K562 (cell line): Measurements from ENCODE around the gene TBX6. TPM values are rescaled to one million over a fixed set of nuclear protein-coding genes. Genes with fewer than 3 reads are reported as not detected.

Experiments used
- CHD1 ChIP-seq: fragments of 200-600 bp; sonication (generic); IDR thresholded peaks from one replicate; pipeline ENCODE4 v1.6.1; 2012; ENCODE audit warnings: mild to moderate bottlenecking, moderate library complexity, low read length, inconsistent platforms
- CSDE1 ChIP-seq, 2 experiments: fragments of 450-650 bp; IDR thresholded peaks; 2 replicates each; pipeline ENCODE4 v1.6.1; 2016; ENCODE audit warnings: mild to moderate bottlenecking in 1 of 2
- E2F4 ChIP-seq: sonication (generic); formaldehyde crosslinking; IDR thresholded peaks from 2 replicates; pipeline ENCODE4 v1.8.0; 2022; ENCODE audit warnings: mild to moderate bottlenecking, low read depth, missing genetic modification reagents
- ELK3 ChIP-seq: fragments of 450-650 bp; formaldehyde crosslinking; IDR thresholded peaks from 2 replicates; pipeline ENCODE4 v1.4.0; 2020; ENCODE audit warnings: mild to moderate bottlenecking
- FOSL1 ChIP-seq: fragments of 200-800 bp; sonication (Bioruptor generic); conservative IDR thresholded peaks from 2 replicates; pipeline ENCODE4 v1.6.1; 2016; ENCODE audit warnings: missing genetic modification characterization, missing compliant biosample characterization
- FUS ChIP-seq: fragments of 200-400 bp; formaldehyde crosslinking; optimal IDR thresholded peaks from 2 replicates; pipeline ENCODE3; 2017; ENCODE audit warnings: low read depth, low read length
- HDAC3 ChIP-seq: fragments of 450-650 bp; IDR thresholded peaks from 2 replicates; pipeline ENCODE4 v1.6.1; 2018; ENCODE audit warnings: borderline replicate concordance, mild to moderate bottlenecking, moderate library complexity; ENCODE audit not compliant: partially characterized antibody
- HEY1 ChIP-seq: fragments of 250-450 bp; sonication (Bioruptor Pico); IDR thresholded peaks from 2 replicates; pipeline ENCODE4 v1.5.0; 2020; ENCODE audit warnings: mild to moderate bottlenecking, moderate library complexity, borderline replicate concordance
- HMG20A ChIP-seq: fragments of 450-650 bp; formaldehyde crosslinking; conservative IDR thresholded peaks from 2 replicates; pipeline ENCODE4 v1.4.0; 2020; ENCODE audit warnings: mild to moderate bottlenecking, mixed read lengths
- LARP7 ChIP-seq: fragments of 450-650 bp; IDR thresholded peaks from 2 replicates; pipeline ENCODE4 v1.6.1; 2016
- MIER1 ChIP-seq: fragments of 450-650 bp; IDR thresholded peaks from 2 replicates; pipeline ENCODE4 v1.6.1; 2016; ENCODE audit warnings: antibody characterized with exemption, mild to moderate bottlenecking, low read depth
- NCOA6 ChIP-seq: fragments of 450-650 bp; IDR thresholded peaks from 2 replicates; pipeline ENCODE4 v1.6.1; 2017; ENCODE audit warnings: mild to moderate bottlenecking
- NFYB ChIP-seq: IDR thresholded peaks from 2 replicates; pipeline ENCODE4 v1.6.1; 2011; ENCODE audit warnings: mild to moderate bottlenecking, moderate library complexity; ENCODE audit not compliant: insufficient read length; ENCODE audit errors: extremely low read depth
- PKNOX1 ChIP-seq: fragments of 450-650 bp; IDR thresholded peaks from 2 replicates; pipeline ENCODE4 v1.6.1; 2016
- POLR3G ChIP-seq: IDR thresholded peaks from 2 replicates; pipeline ENCODE4 v1.6.1; 2011; ENCODE audit not compliant: insufficient read length, insufficient replicate concordance; ENCODE audit errors: extremely low read depth
- RNF2 ChIP-seq: sonication (generic); IDR thresholded peaks from 2 replicates; pipeline ENCODE4 v1.6.1; 2016
- SNAPC5 ChIP-seq: fragments of 250-450 bp; sonication (Bioruptor Pico); IDR thresholded peaks from 2 replicates; pipeline ENCODE4 v1.8.0; 2021; ENCODE audit warnings: moderate library complexity, mild to moderate bottlenecking, inconsistent platforms
- TAF15 ChIP-seq: fragments of 200-400 bp; formaldehyde crosslinking; IDR thresholded peaks from 2 replicates; pipeline ENCODE4 v1.6.1; 2017; ENCODE audit warnings: mild to moderate bottlenecking, low read depth, low read length, moderate library complexity
- ZBTB1 ChIP-seq: sonication (generic); formaldehyde crosslinking; IDR thresholded peaks from 2 replicates; pipeline ENCODE4 v1.8.1; 2023; ENCODE audit warnings: missing genetic modification reagents, low read depth, mild to moderate bottlenecking, borderline replicate concordance
- ZBTB49 ChIP-seq: sonication (generic); formaldehyde crosslinking; IDR thresholded peaks from 2 replicates; pipeline ENCODE4 v1.8.0; 2022; ENCODE audit warnings: missing genetic modification reagents, mild to moderate bottlenecking, borderline replicate concordance
- ZC3H4 ChIP-seq: sonication (generic); formaldehyde crosslinking; IDR thresholded peaks from 2 replicates; pipeline ENCODE4 v1.9.0; 2021; ENCODE audit warnings: missing genetic modification reagents, borderline replicate concordance
- ZNF24 ChIP-seq: fragments of 450-650 bp; IDR thresholded peaks from 2 replicates; pipeline ENCODE4 v1.6.1; 2016
- ZNF384 ChIP-seq: IDR thresholded peaks from 2 replicates; pipeline ENCODE4 v1.6.1; 2012; ENCODE audit warnings: low read depth, low read length, improper control_type of control experiment
- ZNF589 ChIP-seq: fragments of 200-800 bp; sonication (Bioruptor generic); IDR thresholded peaks from 2 replicates; pipeline ENCODE4 v1.6.1; 2016; ENCODE audit warnings: low read depth, missing genetic modification characterization, missing compliant biosample characterization
- ZNF75A ChIP-seq: fragments of 450-650 bp; formaldehyde crosslinking; IDR thresholded peaks from 2 replicates; pipeline ENCODE4 v1.4.0; 2020; ENCODE audit warnings: mild to moderate bottlenecking
- polyA plus RNA-seq, 8 experiments: library from polyadenylated mRNA; depleted of rRNA in 4 of 8; stranded (reverse) in 5 of 8; unstranded in 3 of 8; fragments of >200 nt; fragmentation: Nextera tagmentation in 2 of 8; fragmentation: Illumina TruSeq in 1 of 8; extraction: Ambion mirVana in 2 of 8; extraction: Trizol in 1 of 8; gene quantifications; 2 replicates each; pipeline versions ENCODE4 v1.2.1 to v1.2.3, GENCODE V29; 2011 to 2014; ENCODE audit warnings: inconsistent platforms in 1 of 8, missing spikeins in 1 of 8
- total RNA-seq, 7 experiments: library from RNA; depleted of rRNA in 6 of 7; stranded (reverse); fragments of >200 nt in 6 of 7; fragmentation: Illumina TruSeq in 2 of 7; extraction: Trizol in 2 of 7; gene quantifications; 2 replicates each; pipeline versions ENCODE4 v1.2.1 to v1.2.3, GENCODE V29; 2011 to 2021; ENCODE audit warnings: low replicate concordance in 1 of 7

Gene TBX6
- total and polyA plus RNA-seq, 9 of the 15 experiments (the other 6 are each of a cell fraction or from before 2014, with no cell fraction given), result 0.07 to 0.58 (median 0.11) TPM; not detected in 2

- TF ChIP-seq HDAC3 (peak; percentile 46), HMG20A (CRISPR knock-in tag) (0 out of 2 replicates have a peak, but pooled peaks have one; percentile 51), FUS (no peak), RNF2 (peak; percentile 43; the same call in 1 of the 2 replicates), ZBTB49 (no peak), POLR3G (no peak), LARP7 (peak; percentile 47; the same call in 1 of the 2 replicates), ZBTB1 (CRISPR knock-in tag) (no peak), HEY1 (CRISPR knock-in tag) (peak; percentile 89), ZNF75A (peak; percentile 80), NFYB (no peak), ELK3 (CRISPR knock-in tag) (no peak), FOSL1 (tag) (no peak), E2F4 (CRISPR knock-in tag) (peak; percentile 79; the same call in 1 of the 2 replicates), PKNOX1 (peak; percentile 28; the same call in 1 of the 2 replicates), ZNF589 (CRISPR knock-in tag) (peak; percentile 95), TAF15 (no peak), CHD1 (no peak), ZNF384 (no peak; the same call in 1 of the 2 replicates), MIER1 (peak; percentile 63; the same call in 1 of the 2 replicates), NCOA6 (no peak), ZC3H4 (CRISPR knock-in tag) (peak; percentile 73; the same call in 1 of the 2 replicates), SNAPC5 (CRISPR knock-in tag) (no peak), CSDE1 (IDR thresholded peaks at IDR 0.05) (no peak), ZNF24 (peak; percentile 70)
These were observed 768 bp upstream of the TBX6 start (continued) for GRCh38 chr16:30092373-30093010.
